GM23338 (cell line): ENCODE measurements around the gene CCDC6. TPM values are rescaled to one million over a fixed set of nuclear protein-coding genes. Genes with fewer than 3 reads are reported as not detected.

ENCODE experiments used
- ATAC-seq: fragments of 200-7000 bp; cut with Tn5 transposase; 3 replicates; pipeline ENCODE4 v1.9.1; 2020
- DNase-seq: peaks from one replicate; pipeline ENCODE4 v3.0.0-alpha.2; 2015; ENCODE audit warnings: low spot score
- H2AFZ ChIP-seq: fragments of 200-600 bp; sonication (generic); 2 replicates; pipeline ENCODE4 v1.8.0; 2016; ENCODE audit warnings: antibody characterized with exemption, mild to moderate bottlenecking, moderate library complexity
- H3F3A ChIP-seq: fragments of 200-600 bp; sonication (generic); replicated peaks from 2 replicates; pipeline ENCODE4 v1.8.0; 2017; ENCODE audit warnings: antibody characterized with exemption, mixed run types, low read depth
- H3K27ac ChIP-seq: fragments of 200-600 bp; sonication (generic); 2 replicates; pipeline ENCODE4 v1.6.1; 2016; ENCODE audit warnings: low read depth
- H3K27me3 ChIP-seq: fragments of 200-600 bp; sonication (generic); 2 replicates; pipeline ENCODE4 v1.8.0; 2016; ENCODE audit warnings: mild to moderate bottlenecking, mixed run types, moderate library complexity; ENCODE audit not compliant: insufficient read depth
- H3K36me3 ChIP-seq: fragments of 200-600 bp; sonication (generic); 2 replicates; pipeline ENCODE4 v1.8.0; 2016; ENCODE audit warnings: mild to moderate bottlenecking; ENCODE audit not compliant: insufficient read depth
- H3K4me1 ChIP-seq: fragments of 200-600 bp; sonication (generic); 2 replicates; pipeline ENCODE4 v1.8.0; 2016; ENCODE audit warnings: mild to moderate bottlenecking, moderate library complexity; ENCODE audit not compliant: insufficient read depth
- H3K4me2 ChIP-seq: fragments of 200-600 bp; sonication (generic); 2 replicates; pipeline ENCODE4 v1.7.1; 2017; ENCODE audit warnings: mixed run types
- H3K4me3 ChIP-seq: fragments of 200-600 bp; sonication (generic); 2 replicates; pipeline ENCODE4 v1.6.1; 2016; ENCODE audit warnings: mixed run types
- H3K79me2 ChIP-seq: fragments of 200-600 bp; sonication (generic); replicated peaks from 2 replicates; pipeline ENCODE4 v1.8.0; 2017; ENCODE audit warnings: mild to moderate bottlenecking; ENCODE audit not compliant: insufficient read depth
- H3K9me2 ChIP-seq: fragments of 200-600 bp; sonication (generic); 2 replicates; pipeline ENCODE4 v1.8.0; 2017; ENCODE audit not compliant: insufficient read depth
- H4K20me1 ChIP-seq: fragments of 200-600 bp; sonication (generic); replicated peaks from 2 replicates; pipeline ENCODE4 v1.8.0; 2017; ENCODE audit warnings: mild to moderate bottlenecking; ENCODE audit not compliant: insufficient read depth
- H3K27ac Mint-ChIP-seq: 2 replicates; pipeline ENCODE4 v1.8.0; 2020; ENCODE audit warnings: inconsistent platforms, mild to moderate bottlenecking, moderate library complexity, mixed read lengths
- H3K27me3 Mint-ChIP-seq: 3 replicates; pipeline ENCODE4 v1.8.0; 2022; ENCODE audit warnings: low read depth, mild to moderate bottlenecking, moderate library complexity, mixed read lengths, inconsistent platforms; ENCODE audit not compliant: insufficient read depth, poor library complexity
- H3K36me3 Mint-ChIP-seq: 3 replicates; pipeline ENCODE4 v1.8.0; 2021; ENCODE audit warnings: low read depth, mild to moderate bottlenecking, inconsistent platforms, moderate library complexity, mixed read lengths
- H3K4me1 Mint-ChIP-seq: 3 replicates; pipeline ENCODE4 v1.8.0; 2020; ENCODE audit warnings: mild to moderate bottlenecking, inconsistent platforms, mixed read lengths
- H3K4me3 Mint-ChIP-seq: 3 replicates; pipeline ENCODE4 v1.8.0; 2021; ENCODE audit warnings: moderate library complexity, mild to moderate bottlenecking, inconsistent platforms, mixed read lengths
- H3K9me3 Mint-ChIP-seq: 3 replicates; pipeline ENCODE4 v1.8.0; 2020; ENCODE audit warnings: moderate library complexity, mild to moderate bottlenecking, inconsistent platforms, mixed read lengths
- ETS1 ChIP-seq: IDR thresholded peaks from 2 replicates; pipeline ENCODE4 v1.6.1; 2016; ENCODE audit warnings: antibody characterized with exemption
- EZH2 ChIP-seq: fragments of 200-600 bp; sonication (generic); IDR thresholded peaks from one replicate; pipeline ENCODE4 v1.8.0; 2017; ENCODE audit warnings: antibody characterized with exemption, mild to moderate bottlenecking, low read depth; ENCODE audit not compliant: unreplicated experiment
- JUNB ChIP-seq: IDR thresholded peaks from one replicate; pipeline ENCODE4 v1.6.1; 2016; ENCODE audit warnings: antibody characterized with exemption; ENCODE audit not compliant: unreplicated experiment
- POLR2AphosphoS5 ChIP-seq: IDR thresholded peaks from 2 replicates; pipeline ENCODE4 v1.6.1; 2016; ENCODE audit warnings: antibody characterized with exemption, low read depth
- ZNF114 ChIP-seq: fragments of 250-450 bp; sonication (Bioruptor Pico); IDR thresholded peaks from 2 replicates; pipeline ENCODE4 v1.5.0; 2020; ENCODE audit warnings: mild to moderate bottlenecking, moderate library complexity
- ZNF462 ChIP-seq: fragments of 250-450 bp; sonication (Bioruptor Pico); IDR thresholded peaks from 2 replicates; pipeline ENCODE4 v1.5.0; 2020; ENCODE audit warnings: mild to moderate bottlenecking, moderate library complexity
- polyA plus RNA-seq: library from polyadenylated mRNA; unstranded; fragments of >200 nt; fragmentation: Nextera tagmentation; extraction: Ambion mirVana; gene quantifications from 2 replicates; pipeline ENCODE4 v1.2.1, GENCODE V29; 2016
- total RNA-seq: library from RNA; depleted of rRNA; stranded (reverse); fragments of >200 nt; shearing (Covaris generic); gene quantifications from 2 replicates; pipeline ENCODE4 v1.2.3, GENCODE V29; 2014
- TF ChIP-seq, protein P1 (sequence below), 2 experiments: fragments of 200-600 bp in 1 of 2; sonication (generic) in 1 of 2; conservative IDR thresholded peaks; 2 replicates each; pipeline versions ENCODE4 v1.5.1 to v1.6.1; 2016 to 2017; ENCODE audit warnings: antibody characterized with exemption in 2 of 2, low read depth in 2 of 2, mild to moderate bottlenecking in 2 of 2, moderate library complexity in 1 of 2

Gene CCDC6
- total and polyA plus RNA-seq, 2 experiments from 2014 or later, result 32.5 to 66.9 TPM

GRCh38 chr10:59856104-59856503 is 50.3 kb downstream of the CCDC6 start (continued):
- TF ChIP-seq ZNF462 (CRISPR knock-in tag) (no peak), JUNB (no peak), ETS1 (no peak), ZNF114 (no peak), EZH2 (no peak), POLR2AphosphoS5 (no peak)

DNA sequence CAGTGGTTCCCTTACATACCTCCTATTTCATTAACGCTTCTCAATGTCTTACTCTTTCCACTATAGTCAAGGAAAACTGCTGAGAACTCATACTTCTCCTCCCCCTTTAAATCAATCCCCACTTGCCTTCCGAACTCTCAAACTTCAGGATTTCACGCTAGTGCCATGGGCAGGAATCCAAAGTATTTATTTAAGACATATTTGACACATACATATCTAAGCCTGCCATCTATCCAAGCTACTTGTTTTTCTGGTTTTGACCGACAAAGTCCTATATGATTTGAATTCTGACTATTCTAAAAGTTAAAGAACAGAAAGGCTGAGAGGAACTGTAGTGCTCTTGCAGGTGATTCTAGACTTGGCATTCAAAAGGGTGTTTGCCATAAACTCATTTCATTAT is 51.8 kb downstream of the CCDC6 start:
- no peak for TF ChIP-seq POLR2AphosphoS5
- no peak for TF ChIP-seq EZH2
- TF ChIP-seq, protein P1, sequence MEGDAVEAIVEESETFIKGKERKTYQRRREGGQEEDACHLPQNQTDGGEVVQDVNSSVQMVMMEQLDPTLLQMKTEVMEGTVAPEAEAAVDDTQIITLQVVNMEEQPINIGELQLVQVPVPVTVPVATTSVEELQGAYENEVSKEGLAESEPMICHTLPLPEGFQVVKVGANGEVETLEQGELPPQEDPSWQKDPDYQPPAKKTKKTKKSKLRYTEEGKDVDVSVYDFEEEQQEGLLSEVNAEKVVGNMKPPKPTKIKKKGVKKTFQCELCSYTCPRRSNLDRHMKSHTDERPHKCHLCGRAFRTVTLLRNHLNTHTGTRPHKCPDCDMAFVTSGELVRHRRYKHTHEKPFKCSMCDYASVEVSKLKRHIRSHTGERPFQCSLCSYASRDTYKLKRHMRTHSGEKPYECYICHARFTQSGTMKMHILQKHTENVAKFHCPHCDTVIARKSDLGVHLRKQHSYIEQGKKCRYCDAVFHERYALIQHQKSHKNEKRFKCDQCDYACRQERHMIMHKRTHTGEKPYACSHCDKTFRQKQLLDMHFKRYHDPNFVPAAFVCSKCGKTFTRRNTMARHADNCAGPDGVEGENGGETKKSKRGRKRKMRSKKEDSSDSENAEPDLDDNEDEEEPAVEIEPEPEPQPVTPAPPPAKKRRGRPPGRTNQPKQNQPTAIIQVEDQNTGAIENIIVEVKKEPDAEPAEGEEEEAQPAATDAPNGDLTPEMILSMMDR (conservative IDR thresholded peaks at IDR 0.05; ENCODE audit: low read depth in 2 of 2), result no peak
- peaks cover 9% of the 10 kb centered on the region; the same call in 1 of the 3 replicates for H3K36me3 Mint-ChIP-seq
- ATAC-seq (peak; percentile 43), DNase-seq (no peak)
- Histone ChIP-seq H3K9me2 (no peaks in the 10 kb centered on the region), H3K27ac (no peak overlapping the region; the same call in 1 of the 2 replicates), H3K79me2 (peaks cover 89% of the 10 kb centered on the region), H3K4me1 (peaks cover 64% of the 10 kb centered on the region), H3K4me3 (no peak overlapping the region), H2AFZ (no peak overlapping the region), H4K20me1 (peaks cover 38% of the 10 kb centered on the region), H3K4me2 (peak overlapping the region; percentile 15; the same call in 1 of the 2 replicates), H3F3A (no peaks in the 10 kb centered on the region), H3K27me3 (no peaks in the 10 kb centered on the region), H3K36me3 (no peaks in the 10 kb centered on the region)
- H3K4me1 Mint-ChIP-seq, result peaks cover 61% of the 10 kb centered on the region
- H3K9me3 Mint-ChIP-seq, result no peaks in the 10 kb centered on the region
- peaks cover 3% of the 10 kb centered on the region for H3K27me3 Mint-ChIP-seq
- no peak overlapping the region for H3K4me3 Mint-ChIP-seq
- H3K27ac Mint-ChIP-seq, result no peak overlapping the region
